OCI-LY7 (cell line): ENCODE data around the gene MAIP1.

Source experiments
- CTCF ChIP-seq: fragments of 200-600 bp; sonication (generic); conservative IDR thresholded peaks from 2 replicates; pipeline ENCODE4 v1.5.1; 2014; ENCODE audit warnings: mild to moderate bottlenecking, antibody characterized with exemption, low read length, moderate library complexity, mixed read lengths
- EZH2phosphoT487 ChIP-seq: fragments of 200-600 bp; sonication (generic); IDR thresholded peaks from 2 replicates; pipeline ENCODE4 v1.6.1; 2018; ENCODE audit warnings: low read depth, borderline replicate concordance, mild to moderate bottlenecking, mixed run types, antibody characterized with exemption, low read length, moderate library complexity, mixed read lengths

- TF ChIP-seq CTCF (no peak), EZH2phosphoT487 (no peak)
These were observed 23.0 kb upstream of the MAIP1 start for GRCh38 chr2:199932312-199932855.
